AG08396 (cell line): Measurements from ENCODE around the gene PTCH1.

Source experiments
- DNase-seq: peaks from one replicate; pipeline ENCODE4 v3.0.0; 2012; ENCODE audit warnings: low spot score, mixed read lengths

PTCH1 gene

DNA sequence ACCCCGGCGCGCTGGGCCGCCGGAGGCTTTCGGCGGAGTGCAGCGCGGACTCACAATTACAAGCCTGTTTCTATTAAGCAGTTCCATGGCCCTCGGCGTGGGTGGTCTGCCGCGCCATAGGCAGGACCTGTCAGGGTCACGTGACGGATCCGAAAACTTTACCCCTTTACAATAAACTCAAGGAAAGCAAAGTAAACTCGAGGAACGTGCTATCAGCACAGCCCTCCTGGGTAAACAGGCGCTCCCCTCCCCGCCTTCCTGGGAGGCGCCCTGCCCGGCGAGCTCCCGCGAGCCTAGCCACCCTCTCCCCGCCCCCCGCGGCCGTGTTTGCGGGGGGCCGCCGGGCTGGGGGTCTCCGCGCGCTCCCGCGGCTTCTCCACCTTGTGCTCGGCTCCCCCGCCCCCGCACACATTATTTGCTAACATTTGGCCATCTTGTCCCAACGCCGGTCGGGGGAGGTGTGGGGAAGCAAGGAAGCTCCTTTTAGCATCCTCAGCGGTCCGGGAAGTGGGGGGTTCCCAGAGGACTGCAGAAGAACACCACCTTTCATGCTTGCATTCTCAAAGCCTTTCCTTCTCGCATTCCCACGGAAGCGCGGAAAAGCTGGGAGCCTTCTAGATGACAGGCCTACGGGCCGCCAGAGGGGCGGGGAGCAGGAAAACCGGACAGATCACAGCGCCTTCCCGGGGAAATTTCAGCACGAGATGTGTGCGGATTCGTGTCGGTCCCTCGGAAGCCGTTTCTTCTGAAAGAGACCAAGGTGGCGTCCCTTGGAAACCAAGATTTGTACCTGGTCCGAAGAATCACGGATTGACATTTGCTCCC, at the start of gene PTCH1:
Gene PTCH1, minus strand, starts transcription at position 238 of the 825 bp plus-strand sequence.
- peak; percentile 68 for DNase-seq

DNA sequence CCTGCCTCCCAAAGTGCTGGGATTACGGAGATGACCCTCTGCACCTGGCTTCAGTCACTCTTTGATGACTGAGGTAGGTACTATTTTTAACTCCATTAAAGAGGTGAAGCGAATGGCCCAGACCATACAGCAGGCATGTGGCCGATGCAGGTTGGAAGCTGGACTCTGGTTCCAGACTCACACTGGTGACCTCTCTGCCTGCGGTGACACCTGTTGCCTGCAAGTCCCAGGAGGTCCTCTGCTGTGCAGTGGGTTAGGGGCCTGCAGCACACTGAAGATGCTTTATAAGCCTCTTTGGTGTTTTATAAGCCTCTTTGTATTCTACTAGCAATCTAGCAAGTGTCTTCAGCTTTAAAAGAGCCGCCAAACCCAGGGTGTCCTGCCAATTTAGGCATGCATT, 49.2 kb upstream of the PTCH1 start:
- no peak for DNase-seq

DNA sequence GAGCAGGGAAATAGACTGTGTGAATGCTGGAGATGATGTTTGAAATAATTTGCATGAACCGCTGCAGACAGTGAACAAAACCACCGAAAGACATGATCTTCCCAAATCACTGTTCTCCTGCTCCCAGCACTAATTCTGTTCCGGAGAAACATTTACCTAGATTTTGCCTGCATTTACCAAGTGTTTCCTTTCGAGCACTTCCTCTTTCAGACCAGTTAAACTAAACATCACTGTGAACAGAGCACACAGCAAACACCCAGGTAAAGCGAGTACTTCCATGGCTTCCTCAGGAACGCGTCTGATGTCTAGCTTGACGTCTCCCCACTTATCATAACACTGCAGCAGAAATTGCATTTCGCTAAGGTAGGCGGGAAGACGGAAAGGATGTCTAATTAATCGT, 45.1 kb upstream of the PTCH1 start:
- DNase-seq, result no peak

DNA sequence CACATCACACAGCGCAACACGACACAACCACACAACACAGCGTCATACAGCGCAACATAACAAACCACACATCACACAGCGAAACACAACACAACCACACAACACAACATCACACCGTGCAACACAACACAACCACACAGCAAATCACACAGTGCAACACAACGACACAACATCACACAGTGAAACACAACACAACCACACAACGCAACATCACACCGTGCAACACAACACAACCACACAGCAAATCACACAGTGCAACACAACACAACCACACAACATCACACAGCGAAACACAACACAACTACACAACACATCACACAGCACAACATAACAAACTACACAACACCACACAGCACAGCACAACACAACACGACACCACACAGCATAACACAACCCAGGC, 40.4 kb upstream of the PTCH1 start:
- no peak for DNase-seq

DNA sequence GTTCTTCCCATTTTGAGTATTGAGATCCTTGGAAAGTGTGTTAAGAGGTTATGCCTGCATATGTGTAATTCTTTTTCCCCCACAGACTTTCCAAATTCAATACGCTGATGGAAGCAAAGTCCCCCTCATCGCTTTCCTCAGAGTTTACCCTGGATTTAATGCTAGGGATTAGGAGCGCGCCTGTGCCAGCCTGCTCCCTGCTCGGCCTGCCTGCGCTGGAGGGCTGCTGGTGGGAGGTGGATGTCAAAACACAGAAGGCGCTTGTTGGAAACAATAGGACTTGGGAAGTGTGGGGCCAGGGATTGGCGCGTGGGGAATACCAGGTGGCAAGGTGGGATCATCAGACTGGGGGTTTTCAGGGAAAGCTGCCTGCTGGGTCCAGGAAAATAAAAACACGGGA, 39.8 kb upstream of the PTCH1 start:
- no peak for DNase-seq

DNA sequence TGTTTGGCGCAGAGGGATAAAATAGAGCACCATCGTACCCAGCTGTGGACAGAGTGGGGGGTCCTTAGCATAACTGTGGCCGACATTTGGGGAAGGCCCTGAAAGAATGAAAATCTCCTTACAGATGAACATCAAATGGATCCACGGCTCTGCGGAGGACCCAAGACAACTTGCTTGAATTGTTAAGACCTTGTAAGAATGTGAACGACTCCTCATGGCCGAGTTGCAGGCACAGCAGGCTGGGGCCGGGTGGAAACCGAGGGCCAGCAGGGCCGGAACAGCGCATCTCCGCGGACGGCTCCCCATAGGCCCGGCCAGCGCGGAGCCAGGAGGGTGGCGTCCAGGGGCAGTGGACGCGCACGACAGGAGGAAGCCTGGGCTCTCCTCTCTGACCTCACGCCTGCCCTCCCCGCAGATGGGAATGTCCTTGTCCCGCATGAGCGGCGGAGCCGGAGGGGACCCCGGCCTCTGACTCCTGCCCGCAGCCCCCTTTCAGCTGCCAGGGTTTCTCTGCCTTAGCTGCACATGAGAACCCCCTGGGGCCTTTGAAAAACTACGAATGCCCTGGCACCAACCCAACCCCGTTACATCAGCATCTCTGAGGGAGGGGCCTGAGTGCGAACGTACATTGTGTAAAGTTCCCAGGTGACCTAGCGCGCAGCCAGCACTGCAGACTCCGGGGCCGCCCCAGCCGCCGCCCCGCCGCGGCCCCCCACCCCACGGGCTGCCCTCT, 36.2 kb upstream of the PTCH1 start:
- no peak for DNase-seq

DNA sequence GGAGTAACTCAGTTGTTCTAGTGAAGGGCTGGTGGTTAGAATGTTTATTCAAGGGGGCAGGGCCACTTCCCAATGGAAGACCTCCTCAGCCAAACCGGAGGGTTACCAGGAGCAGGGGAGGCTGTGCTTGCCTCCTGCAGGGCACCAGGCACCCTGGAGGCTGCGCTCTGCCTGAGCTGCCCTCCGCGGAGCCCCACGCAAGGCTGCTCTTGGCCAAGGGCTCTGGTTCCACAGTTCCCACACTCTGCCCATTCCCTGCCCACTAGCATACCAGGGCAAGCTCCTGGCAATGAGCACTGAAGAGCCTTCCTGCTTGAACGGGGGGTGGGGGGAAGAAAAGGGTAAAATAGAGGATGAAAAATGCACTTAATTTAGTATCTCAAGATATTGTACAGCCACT, 35.5 kb upstream of the PTCH1 start:
- no peak for DNase-seq

DNA sequence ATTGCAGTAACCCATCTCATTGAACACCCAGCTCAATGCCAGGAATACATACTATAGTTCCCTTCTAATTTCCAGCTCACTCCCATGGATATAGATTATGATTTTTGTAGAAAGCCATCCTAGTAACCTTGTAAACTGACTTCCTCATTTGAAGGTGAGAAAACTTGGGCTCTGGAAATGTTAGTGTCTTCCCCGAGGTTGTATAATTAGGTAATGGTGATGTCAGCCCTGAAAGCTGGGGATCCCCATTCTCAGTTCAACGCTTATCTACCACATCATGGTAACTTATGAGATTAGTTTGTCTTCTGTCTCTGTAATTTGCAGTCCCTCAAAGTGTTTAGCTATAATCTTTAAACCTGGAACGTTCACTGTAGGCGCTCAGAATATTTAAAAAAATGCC, 34.6 kb upstream of the PTCH1 start:
- no peak for DNase-seq

DNA sequence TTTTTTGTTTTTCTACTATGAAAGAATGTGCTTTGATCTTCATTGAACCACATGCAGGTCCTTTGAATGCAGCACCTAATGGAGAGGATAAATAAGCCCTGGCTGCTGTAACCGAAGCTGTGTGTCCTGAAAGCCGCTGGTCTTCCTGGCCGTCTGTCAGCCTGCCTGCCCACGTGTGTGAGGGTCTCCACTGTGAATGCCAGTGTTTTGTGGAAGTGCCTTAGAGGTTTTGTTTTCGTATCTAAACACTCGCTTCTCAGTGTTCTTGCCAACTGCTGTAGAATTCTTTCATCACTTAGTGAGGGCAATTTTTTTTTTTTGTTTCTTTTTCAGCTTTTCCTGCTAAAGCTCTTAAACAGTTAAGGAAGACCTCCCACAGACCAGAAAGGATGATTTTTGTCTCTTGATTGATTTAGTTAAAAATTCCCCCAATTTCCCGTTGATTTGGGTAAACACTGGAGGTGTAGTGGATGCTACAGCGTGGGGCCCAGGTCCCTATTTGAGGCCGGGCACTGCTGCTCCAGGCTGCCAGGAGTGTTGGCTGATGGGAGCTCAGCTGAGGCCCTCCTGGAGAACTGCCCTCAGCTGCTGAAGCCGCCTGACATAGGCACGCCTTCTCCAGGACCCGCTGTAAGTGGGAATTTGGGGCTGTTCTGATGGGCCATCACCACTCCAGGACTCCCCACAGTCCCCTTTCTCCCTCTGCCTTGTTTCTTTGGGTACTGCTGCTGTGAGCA, 29.2 kb upstream of the PTCH1 start:
- DNase-seq, result no peak

DNA sequence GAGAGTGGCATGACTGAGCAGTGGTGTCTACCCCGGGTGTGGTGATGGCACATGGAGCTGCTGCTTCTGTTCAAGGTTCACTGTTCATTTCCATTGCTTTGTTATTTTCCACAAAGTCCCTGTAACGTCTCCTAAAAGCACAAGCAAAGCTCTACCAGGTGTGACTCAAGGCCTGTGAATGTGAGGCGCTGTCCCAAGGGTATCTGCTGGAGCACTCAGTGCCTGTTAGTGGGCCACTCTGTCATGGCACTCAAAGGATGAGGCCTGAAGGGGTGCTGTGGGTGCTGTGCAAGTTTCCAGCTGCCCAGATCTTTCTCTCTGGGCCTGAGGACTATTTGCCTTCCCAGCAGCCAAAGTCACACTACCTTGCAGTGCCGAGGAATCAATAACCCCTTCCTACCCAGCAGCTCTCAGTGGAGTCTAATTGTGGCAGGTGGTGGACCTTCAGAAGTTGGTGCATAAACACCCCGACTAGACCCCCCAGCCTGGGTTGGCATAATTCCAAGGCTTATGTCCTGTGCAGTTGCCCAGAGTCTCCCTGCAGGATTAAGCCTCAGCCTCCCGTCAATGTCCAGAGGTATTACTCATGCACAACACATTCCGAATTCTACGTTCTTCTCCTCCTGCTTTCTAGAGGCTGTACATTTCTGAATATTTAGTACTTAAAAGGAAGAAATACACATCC, 17.4 kb upstream of the PTCH1 start:
- no peak for DNase-seq

DNA sequence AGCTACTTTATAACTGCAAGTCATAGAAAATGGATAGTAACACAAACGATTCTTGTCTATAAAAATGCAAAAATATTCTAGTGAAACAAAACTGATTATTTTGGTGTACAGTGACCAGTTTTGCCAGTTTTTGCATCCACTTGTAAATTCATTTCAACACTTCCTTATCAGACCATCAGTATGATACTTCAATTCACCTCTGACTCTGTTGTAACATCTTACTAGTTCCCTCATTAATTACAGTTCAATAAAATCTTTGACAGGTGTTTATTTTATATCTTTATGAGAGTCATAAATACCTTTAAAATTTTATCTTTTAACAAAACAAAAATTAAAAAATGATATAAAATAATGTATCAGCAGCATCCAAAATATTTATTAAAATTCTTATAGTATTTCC, 13.1 kb upstream of the PTCH1 start:
- no peak for DNase-seq

DNA sequence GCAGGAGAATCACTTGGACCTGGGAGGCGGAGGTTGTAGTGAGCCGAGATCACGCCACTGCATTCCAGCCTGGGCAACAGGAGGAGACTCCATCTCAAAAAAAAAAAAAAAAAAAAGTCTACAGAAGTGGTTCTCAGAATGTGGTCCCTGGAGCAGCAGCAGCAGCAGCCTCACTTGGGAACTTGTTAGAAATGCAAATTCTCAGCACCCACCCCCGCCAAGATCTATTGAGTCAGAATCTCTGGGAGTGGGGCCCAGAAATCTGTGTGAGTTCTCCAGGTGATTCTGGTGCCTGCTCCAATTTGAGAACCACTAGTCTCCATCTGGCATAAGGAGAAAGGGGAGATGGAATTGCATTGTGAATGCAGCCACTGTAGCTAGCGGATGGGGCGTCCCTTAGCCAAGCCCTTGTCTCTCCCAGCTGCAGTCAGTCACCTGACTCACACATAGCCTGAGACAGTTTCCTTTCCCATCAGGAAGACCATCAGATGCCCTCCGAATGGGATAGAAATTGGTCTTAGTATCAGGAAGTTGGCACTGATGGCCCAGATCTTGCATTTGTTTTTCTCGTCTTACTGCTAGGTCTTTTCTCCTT, 12.2 kb upstream of the PTCH1 start:
- no peak for DNase-seq

DNA sequence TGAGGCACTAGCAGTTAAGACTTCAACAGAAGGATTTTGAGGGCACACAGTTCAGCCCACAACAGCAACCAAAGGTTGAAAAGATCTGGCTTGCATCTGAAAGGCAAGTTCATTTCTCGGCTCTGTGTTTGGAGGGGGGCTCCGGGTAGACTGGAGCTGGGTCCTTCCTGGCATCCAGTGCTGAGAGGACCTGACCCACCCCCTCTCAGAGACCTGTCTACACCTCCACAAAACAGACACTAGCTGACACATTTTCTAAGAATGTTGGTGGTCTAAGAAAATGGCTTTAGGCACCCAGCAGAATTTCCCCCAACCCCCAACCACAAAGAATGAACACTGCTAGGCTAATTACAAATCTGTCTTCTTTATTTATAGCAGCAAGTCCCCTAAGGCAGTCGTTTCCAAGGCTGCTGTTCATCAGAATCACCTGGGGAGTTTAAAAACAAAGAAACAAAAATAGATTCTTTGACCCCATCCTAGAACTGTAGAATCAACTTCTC, 6.2 kb upstream of the PTCH1 start:
- no peak for DNase-seq

DNA sequence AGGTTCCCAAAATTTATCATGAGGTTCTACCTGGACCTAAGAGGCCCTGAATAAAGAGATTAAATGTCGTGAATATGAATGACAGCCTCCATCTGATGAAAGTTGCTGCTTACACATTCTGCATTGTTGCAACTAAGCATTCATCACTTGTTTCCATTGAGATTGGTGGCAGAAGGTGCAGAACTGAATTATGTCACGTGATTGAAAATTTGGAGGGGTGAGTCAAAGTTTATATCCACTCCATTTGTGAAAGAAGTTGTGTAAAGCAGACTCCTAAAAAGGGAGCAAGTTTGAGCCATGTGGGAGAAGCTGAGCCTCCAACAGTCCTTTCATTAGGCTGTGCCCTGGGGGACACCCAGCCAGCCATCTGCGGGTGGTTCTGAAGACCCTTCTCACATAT, 4.9 kb upstream of the PTCH1 start:
- DNase-seq, result no peak

DNA sequence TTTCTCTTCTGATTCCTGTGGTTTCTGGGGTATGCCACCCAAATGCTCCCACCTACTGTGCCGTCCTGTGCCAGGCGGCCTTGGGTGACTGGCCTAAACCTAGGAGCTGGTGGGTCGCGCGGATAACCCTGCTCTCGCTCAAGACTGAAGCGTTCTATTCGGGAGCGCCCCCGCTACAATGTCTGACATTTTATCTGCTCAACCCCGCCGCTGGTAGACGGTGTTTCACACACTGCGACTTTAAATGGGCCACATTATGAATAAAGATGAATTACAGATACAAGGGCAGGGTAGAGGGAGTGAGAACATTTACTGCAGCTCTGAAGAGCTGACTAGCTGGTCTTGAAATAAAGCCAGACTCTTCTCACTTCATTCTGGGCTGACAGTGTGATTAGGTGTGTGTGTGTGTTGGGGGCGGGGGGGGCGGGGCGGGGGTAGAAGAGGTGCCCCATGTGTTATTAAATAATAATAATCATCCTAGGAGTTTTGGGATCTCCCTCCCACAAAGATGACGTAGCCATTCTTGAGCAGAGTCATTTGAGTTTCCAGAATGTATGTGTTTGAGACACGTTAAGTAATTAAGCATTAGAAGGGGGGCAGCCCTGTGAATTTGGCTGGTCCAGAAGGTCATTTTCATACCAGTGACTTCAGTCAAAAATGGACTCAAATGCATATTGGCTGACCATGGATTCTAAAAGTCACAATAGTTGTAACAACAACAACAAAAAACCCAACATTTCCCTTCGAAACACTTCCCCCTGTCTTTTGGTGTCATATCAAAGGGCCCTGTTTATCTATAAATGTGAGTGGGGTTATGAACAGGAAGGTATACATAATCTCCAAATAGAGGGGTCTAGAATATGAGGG, 1.0 kb upstream of the PTCH1 start:
- no peak for DNase-seq

DNA sequence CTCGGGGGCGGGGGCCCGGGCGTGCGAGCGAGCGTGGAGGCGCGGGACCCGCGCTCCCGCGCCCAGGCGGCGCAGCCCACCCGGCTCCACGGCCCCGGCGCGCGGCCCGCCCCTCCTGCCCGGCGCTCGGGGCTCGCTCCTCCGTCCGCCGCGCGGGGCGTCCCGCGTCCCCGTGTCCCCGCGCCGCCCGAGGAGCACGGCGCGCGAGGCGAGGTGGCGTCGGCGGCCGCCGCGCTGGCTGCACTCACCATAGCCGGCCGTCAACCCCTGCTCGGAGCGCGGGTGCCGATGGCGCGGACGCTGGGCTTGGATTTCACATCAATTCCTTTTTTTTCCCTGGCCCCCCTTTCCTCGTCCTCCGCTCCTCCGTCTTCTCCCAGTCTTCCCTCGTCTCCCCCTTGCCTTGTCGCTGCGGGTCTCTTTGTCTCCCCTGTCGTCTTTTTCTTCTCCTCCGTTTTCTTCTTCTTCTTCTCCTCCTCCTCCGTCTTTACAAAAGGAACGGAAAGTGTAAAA, 494 bp downstream of the PTCH1 start:
- peak; percentile 41 for DNase-seq

DNA sequence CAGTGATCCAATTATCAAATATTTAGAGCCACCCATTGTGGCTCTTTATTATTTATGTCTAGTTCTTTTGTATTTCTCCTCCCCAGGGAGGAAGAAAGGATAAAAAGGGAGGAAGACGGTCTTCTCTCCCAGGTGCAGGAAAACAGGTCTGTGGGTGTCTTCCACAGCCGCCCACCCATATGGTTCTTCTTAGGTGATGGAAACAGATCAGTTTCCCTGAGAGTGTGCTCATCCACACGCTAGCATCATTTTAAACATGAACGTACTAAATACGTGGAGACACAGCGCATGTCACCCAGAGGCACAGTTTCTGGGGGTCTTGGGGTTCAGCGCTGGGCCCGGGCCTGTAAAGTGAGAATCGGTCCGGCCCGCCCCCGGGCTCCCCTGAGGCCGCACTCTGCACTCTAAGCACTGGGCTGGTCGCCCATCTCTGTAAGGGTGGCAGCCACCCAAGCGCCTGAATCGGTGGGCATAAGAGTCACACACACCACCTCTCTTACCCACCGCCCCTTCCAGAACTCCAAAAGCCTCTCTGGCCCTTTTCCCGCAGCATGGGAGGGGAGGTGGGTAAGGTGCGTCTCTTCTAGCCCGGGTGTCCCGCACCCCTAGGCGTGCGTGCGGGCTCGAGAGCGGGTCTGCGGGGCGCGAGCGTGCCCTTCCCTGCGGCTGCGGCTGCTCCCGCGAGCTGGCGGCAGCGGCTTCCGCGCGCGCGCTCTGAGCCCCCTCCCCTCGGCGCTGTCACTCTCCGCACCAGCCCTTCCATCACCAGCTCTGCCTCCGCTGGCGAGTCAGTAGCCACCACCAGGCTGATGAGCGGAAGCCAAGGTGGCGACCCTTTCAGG, 1.3 kb downstream of the PTCH1 start:
- no peak for DNase-seq

DNA sequence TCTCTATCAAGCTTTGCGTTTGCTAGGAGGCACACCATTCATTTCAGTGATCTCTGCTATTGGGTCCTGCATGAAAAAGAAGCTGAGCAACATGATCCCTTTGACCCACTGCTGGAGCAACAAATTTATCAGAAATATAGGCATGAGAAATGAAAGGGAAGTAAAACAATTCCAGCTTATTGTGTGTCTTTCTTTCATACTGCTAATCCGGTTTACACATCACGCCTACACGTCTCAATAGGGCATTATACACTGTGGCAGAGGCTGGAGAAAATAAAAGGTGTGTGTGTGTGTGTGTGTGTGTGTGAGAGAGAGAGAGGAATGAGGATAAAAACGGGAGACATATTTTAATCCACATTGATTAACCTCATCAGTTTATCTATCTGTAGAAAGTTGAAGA, 2.4 kb downstream of the PTCH1 start:
- DNase-seq, result no peak

DNA sequence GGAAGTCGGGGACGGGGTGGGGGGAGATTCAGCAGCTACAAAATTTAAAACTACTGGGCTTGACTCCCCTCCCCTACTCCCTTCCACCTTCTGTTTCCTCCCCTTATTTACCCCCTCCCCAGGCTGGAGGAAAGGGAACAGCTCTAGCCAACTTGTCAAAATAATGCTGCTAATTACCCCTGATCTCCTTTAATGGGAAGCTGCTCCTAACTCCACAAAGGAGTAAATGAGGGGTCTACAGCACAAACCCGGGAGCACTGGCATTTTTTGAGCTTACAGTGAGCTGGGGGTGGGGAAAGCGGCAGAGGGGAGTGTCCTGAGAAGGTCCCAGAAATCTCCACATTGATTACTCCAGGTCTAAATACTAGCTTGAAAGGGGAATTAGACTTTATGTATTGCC, 3.1 kb downstream of the PTCH1 start:
- DNase-seq, result no peak

DNA sequence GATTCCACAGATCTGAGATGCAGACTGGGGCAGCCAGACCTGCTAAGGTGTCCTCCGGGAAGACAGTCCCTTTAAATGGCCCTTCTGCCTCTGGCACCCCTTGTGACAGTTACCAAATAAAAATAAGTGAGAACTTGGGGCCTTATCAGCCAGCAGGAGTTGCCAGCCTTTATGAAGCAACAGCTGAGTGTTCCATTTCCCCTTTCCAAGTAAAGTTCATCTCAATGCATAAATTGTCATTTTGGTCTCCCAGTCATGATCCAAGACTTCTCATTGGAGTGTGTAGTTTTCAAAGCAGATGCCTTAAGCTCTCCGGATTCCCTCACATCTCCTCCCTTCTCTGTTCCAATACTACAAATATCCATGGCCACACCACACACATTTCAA, 4.1 kb downstream of the PTCH1 start:
- no peak for DNase-seq
